ENCODE measurements around the gene GTF3C5. TPM values are rescaled to one million over a fixed set of nuclear protein-coding genes. Genes with fewer than 3 reads are reported as not detected.

The GTF3C5 gene
- total and polyA plus RNA-seq, 9 of the 15 experiments (the other 6 are each of a cell fraction or from before 2014, with no cell fraction given): 3.8 to 118 (median 83.7) TPM

DNA sequence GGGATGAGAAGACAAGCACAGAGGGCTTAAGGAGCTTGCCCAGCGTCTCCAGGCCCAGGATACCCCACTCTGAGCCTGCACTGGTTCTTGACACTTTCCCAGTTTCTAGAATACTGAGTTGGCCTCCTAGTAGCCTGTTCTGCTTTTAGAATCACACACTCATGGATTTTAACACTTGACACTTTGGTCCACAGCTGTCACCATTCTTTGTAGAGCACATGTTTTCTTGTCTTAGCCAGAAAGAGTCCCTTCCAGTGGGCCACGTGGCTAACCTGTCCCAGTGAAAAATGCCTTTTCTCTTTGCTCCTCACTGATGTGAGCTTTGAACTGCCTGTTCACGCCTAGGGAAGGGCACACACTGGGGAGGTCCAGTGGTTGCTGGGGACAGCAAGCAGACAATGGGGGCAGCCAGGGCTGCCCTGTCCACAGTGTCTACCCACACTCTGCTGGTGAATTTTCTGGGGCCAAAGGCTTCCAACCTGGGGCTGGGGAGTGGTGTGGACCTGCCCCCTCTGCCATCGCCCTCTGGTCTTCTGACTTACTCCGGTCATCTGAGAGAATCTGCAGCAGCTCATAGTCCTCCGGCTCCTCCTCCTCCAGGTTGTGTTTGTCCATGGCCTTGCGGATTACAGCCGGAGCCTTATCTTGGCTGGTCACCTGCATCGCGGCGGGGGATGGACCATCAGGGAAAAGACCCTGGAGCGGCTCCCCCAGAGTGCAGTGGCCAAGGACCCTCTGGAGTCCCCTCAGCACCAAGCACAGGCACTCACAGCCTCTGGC is 69.1 kb downstream of the GTF3C5 start:
- H3K27me3 ChIP-seq (ENCODE audit: control insufficient read depth in 2 of 2, insufficient read depth in 2 of 2, low read length in 2 of 2): no peaks in the 10 kb centered on the region
- DNase-seq (ENCODE audit: extremely low read depth in 1 of 4, low spot score in 3 of 4) (no peak), ATAC-seq (no peak), FAIRE-seq (no peak)
- no peak for TF ChIP-seq ZNF551 (CRISPR knock-in tag; IDR thresholded peaks at IDR 0.05)
- no peak for TF ChIP-seq SMAD1 (IDR thresholded peaks at IDR 0.05; ENCODE audit: low read depth, low read length, partially characterized antibody)
- peaks cover 4% of the 10 kb centered on the region; the same call in 1 of the 2 replicates for H4K20me1 ChIP-seq (replicated peaks; ENCODE audit: control insufficient read depth, insufficient read depth, low read length)
- no TSS peak for BruUV-seq (replicated peaks)
- H2AFZ ChIP-seq (ENCODE audit: low read depth, low read length): no peak overlapping the region
- H3K9me3 ChIP-seq (replicated peaks; ENCODE audit: control insufficient read depth, insufficient read depth, low read depth, low read length): peaks cover 16% of the 10 kb centered on the region
- no peak overlapping the region for H3K27ac ChIP-seq (ENCODE audit: extremely low read depth, low read depth, low read length)
- in situ Hi-C loops (cut with MboI) (no loop called here), intact Hi-C loops (cut with micrococcal nuclease) (no loop called here)
- H3K79me2 ChIP-seq (ENCODE audit: control insufficient read depth, insufficient read depth, low read length): no peaks in the 10 kb centered on the region
- peaks cover 3% of the 10 kb centered on the region for H3K9me1 ChIP-seq (ENCODE audit: control insufficient read depth, insufficient read depth, low read length)
- CTCF ChIA-PET (ENCODE audit: low intra/inter-chr PET ratio): no interaction called here
- H3K4me1 ChIP-seq (replicated peaks in 1 of 2; ENCODE audit: control insufficient read depth in 2 of 2, insufficient read depth in 2 of 2, low read length in 2 of 2): peaks cover 0 to 12% of the 10 kb centered on the region in 2 experiments; a peak in 1 of 5 replicates
- peaks cover 74% of the 10 kb centered on the region for H3K36me3 ChIP-seq (ENCODE audit: control insufficient read depth, insufficient read depth, low read length)
- H3K9ac ChIP-seq (ENCODE audit: insufficient read depth in 1 of 2, low read depth in 2 of 2, low read length in 2 of 2): no peak overlapping the region
- POLR2A ChIA-PET: interaction anchor here (0.6 to 1.2 kb wide), 4 partner anchors 21 to 196 kb away, joined by 3 to 5 read pairs (median 3); no protein-coding TSS in a partner anchor
- H3K4me3 ChIP-seq: no peak overlapping the region
- 93% methylated on average over 8 of the region's 12 CpGs for WGBS (ENCODE audit: insufficient coverage, low coverage, missing lambda C conversion rate)
- H3K4me2 ChIP-seq (ENCODE audit: insufficient read depth, low read length): no peak overlapping the region

DNA sequence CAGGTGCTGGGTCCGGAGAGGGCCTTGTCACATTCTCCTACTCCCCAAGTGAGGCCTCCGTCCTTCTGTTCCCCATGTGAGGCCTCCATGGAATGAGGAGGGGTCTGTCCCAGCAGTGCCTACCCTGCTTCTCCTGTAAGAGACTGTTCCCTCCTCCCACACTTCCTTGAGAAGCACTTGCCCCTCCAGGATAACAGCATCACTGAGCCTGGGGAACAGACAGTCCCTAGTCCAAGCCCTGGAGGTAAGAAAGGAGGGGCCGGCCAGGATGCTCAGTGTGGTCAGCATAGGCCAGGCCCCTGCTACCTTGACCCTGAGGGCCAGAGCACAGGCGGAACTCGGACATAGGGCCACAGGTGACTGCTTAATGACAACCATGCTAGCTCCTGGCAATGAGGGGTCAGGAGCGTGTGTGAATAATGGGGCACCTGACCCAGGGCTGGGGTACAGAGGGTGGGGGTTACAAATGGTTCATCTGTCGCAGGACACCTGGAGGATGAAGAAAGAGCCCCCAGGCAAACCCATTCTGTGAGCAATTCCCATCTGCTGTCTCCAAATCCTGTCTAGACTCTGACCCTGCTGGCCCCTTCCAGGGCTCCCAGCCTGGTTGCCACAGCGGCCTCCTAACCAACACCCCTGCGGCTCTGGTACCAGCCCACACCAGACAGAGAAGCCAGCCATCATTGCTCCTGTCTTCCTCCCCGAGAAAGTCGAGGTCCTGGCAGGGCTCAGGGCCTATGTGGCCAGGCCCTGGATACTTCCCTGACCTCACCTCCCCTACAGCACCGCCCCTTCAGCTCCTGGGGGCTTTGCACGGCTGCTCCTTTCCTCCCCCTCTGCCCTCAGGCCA is 69.9 kb downstream of the GTF3C5 start:
- POLR2A ChIA-PET: interaction anchor here (0.6 to 0.7 kb wide), 2 partner anchors 89 to 948 kb away, joined by 3 read pairs; no protein-coding TSS in a partner anchor
- intact Hi-C loops (cut with micrococcal nuclease): no loop called here
- TF ChIP-seq U2AF2 (optimal IDR thresholded peaks at IDR 0.05; ENCODE audit: low read depth, low read length) (no peak), ZNF143 (CRISPR knock-in tag; IDR thresholded peaks at IDR 0.05) (no peak), ZNF184 (CRISPR knock-in tag; IDR thresholded peaks at IDR 0.05) (no peak), ZNF668 (CRISPR knock-in tag; IDR thresholded peaks at IDR 0.05) (no peak), NEUROD1 (IDR thresholded peaks at IDR 0.05; ENCODE audit: borderline replicate concordance, low read depth, low read length, partially characterized antibody) (no peak), ZNF584 (CRISPR knock-in tag; IDR thresholded peaks at IDR 0.05; ENCODE audit: low read depth) (no peak), HOXB6 (CRISPR knock-in tag; IDR thresholded peaks at IDR 0.05; ENCODE audit: borderline replicate concordance) (no peak), SAFB2 (IDR thresholded peaks at IDR 0.05; ENCODE audit: borderline replicate concordance, low read depth, low read length, severe bottlenecking) (no peak), ILF3 (IDR thresholded peaks at IDR 0.05; ENCODE audit: borderline replicate concordance) (no peak), CBX5 (IDR thresholded peaks at IDR 0.05; ENCODE audit: borderline replicate concordance, low read depth) (no peak)
- TF ChIP-seq, protein P1, sequence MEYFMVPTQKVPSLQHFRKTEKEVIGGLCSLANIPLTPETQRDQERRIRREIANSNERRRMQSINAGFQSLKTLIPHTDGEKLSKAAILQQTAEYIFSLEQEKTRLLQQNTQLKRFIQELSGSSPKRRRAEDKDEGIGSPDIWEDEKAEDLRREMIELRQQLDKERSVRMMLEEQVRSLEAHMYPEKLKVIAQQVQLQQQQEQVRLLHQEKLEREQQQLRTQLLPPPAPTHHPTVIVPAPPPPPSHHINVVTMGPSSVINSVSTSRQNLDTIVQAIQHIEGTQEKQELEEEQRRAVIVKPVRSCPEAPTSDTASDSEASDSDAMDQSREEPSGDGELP (CRISPR knock-in tag; IDR thresholded peaks at IDR 0.05; ENCODE audit: borderline replicate concordance): no peak

More for the DNA sequence above, 69.9 kb downstream of the GTF3C5 start:
- Histone ChIP-seq H3K36me3 (ENCODE audit: control insufficient read depth, insufficient read depth, low read length) (peaks cover 81% of the 10 kb centered on the region), H3K9me1 (ENCODE audit: control insufficient read depth, insufficient read depth, low read length) (peaks cover 3% of the 10 kb centered on the region), H3K79me2 (ENCODE audit: control insufficient read depth, insufficient read depth, low read length) (no peaks in the 10 kb centered on the region), H4K20me1 (replicated peaks; ENCODE audit: control insufficient read depth, insufficient read depth, low read length) (peaks cover 4% of the 10 kb centered on the region; the same call in 1 of the 2 replicates), H3K9ac (ENCODE audit: insufficient read depth in 1 of 2, low read depth in 2 of 2, low read length in 2 of 2) (no peak overlapping the region), H2AFZ (ENCODE audit: low read depth, low read length) (no peak overlapping the region), H3K9me3 (replicated peaks; ENCODE audit: control insufficient read depth, insufficient read depth, low read depth, low read length) (peaks cover 16% of the 10 kb centered on the region), H3K27ac (ENCODE audit: extremely low read depth, low read depth, low read length) (no peak overlapping the region), H3K4me3 (no peak overlapping the region), H3K4me1 (replicated peaks in 1 of 2; ENCODE audit: control insufficient read depth in 2 of 2, insufficient read depth in 2 of 2, low read length in 2 of 2) (peaks cover 0 to 12% of the 10 kb centered on the region in 2 experiments; a peak in 1 of 5 replicates), H3K4me2 (ENCODE audit: insufficient read depth, low read length) (no peak overlapping the region), H3K27me3 (ENCODE audit: control insufficient read depth in 2 of 2, insufficient read depth in 2 of 2, low read length in 2 of 2) (no peaks in the 10 kb centered on the region)
- DNase-seq (ENCODE audit: extremely low read depth in 1 of 4, low spot score in 3 of 4) (no peak), FAIRE-seq (no peak), ATAC-seq (no peak)
- CTCF ChIA-PET (ENCODE audit: low intra/inter-chr PET ratio): no interaction called here
- WGBS (ENCODE audit: insufficient coverage, low coverage, missing lambda C conversion rate): 91% methylated on average over 9 of the region's 13 CpGs
- BruUV-seq (replicated peaks): no TSS peak
- in situ Hi-C loops (cut with MboI): no loop called here
